Vagina (tissue), 2 donors: ENCODE measurements around the gene PRODH2. TPM values are rescaled to one million over a fixed set of nuclear protein-coding genes. Genes with fewer than 3 reads are reported as not detected.

ENCODE experiments used
- DNase-seq, 2 donors: peaks; one replicate each; pipeline ENCODE4 v3.0.0-alpha.2; 2017; ENCODE audit errors: extremely low spot score in 2 of 2
- H3K27ac ChIP-seq: fragments of 200-600 bp; sonication (generic); one replicate; pipeline ENCODE4 v1.5.1; 2019
- H3K27me3 ChIP-seq: fragments of 200-600 bp; sonication (generic); one replicate; pipeline ENCODE4 v1.5.1; 2019
- H3K36me3 ChIP-seq, 2 donors: fragments of 200-600 bp; sonication (generic); one replicate each; pipeline ENCODE4 v1.5.1; 2017 to 2019
- H3K4me1 ChIP-seq: fragments of 200-600 bp; sonication (generic); one replicate; pipeline ENCODE4 v1.5.1; 2019
- H3K4me3 ChIP-seq, 2 donors: fragments of 200-600 bp; sonication (generic); 1 replicate in 1 of 2; 2 replicates in 1 of 2; pipeline ENCODE4 v1.5.1; 2016 to 2019
- H3K9me3 ChIP-seq: fragments of 200-600 bp; sonication (generic); one replicate; pipeline ENCODE4 v1.5.1; 2019
- CTCF ChIP-seq, 3 experiments: fragments of 450-650 bp in 2 of 3; fragments of 200-600 bp in 1 of 3; sonication (generic) in 1 of 3; IDR thresholded peaks; one replicate each; pipeline ENCODE4 v1.5.1; 2017 to 2019; ENCODE audit warnings: antibody characterized with exemption in 3 of 3, mild to moderate bottlenecking in 2 of 3, moderate library complexity in 2 of 3
- POLR2A ChIP-seq, 2 donors: fragments of 450-650 bp; IDR thresholded peaks; one replicate each; pipeline ENCODE4 v1.6.1; 2017; ENCODE audit warnings: antibody characterized with exemption in 2 of 2, mild to moderate bottlenecking in 2 of 2, moderate library complexity in 2 of 2
- POLR2AphosphoS5 ChIP-seq, 2 donors: sonication (generic); formaldehyde crosslinking; IDR thresholded peaks; one replicate each; pipeline ENCODE4 v1.9.0; 2017; ENCODE audit warnings: antibody characterized with exemption in 2 of 2, mild to moderate bottlenecking in 2 of 2, low read depth in 1 of 2; ENCODE audit not compliant: insufficient read depth in 1 of 2
- intact Hi-C: fragments of 100-400 bp; cut with DNase I; formaldehyde crosslinking; loops from one replicate; pipeline ENCODE4 v1.15.1; 2023
- total RNA-seq: library from RNA; depleted of rRNA; stranded (reverse); fragments of >200 nt; gene quantifications from one replicate; pipeline ENCODE4 v1.2.3, GENCODE V29; 2016

Gene PRODH2
- total RNA-seq: not detected

DNA sequence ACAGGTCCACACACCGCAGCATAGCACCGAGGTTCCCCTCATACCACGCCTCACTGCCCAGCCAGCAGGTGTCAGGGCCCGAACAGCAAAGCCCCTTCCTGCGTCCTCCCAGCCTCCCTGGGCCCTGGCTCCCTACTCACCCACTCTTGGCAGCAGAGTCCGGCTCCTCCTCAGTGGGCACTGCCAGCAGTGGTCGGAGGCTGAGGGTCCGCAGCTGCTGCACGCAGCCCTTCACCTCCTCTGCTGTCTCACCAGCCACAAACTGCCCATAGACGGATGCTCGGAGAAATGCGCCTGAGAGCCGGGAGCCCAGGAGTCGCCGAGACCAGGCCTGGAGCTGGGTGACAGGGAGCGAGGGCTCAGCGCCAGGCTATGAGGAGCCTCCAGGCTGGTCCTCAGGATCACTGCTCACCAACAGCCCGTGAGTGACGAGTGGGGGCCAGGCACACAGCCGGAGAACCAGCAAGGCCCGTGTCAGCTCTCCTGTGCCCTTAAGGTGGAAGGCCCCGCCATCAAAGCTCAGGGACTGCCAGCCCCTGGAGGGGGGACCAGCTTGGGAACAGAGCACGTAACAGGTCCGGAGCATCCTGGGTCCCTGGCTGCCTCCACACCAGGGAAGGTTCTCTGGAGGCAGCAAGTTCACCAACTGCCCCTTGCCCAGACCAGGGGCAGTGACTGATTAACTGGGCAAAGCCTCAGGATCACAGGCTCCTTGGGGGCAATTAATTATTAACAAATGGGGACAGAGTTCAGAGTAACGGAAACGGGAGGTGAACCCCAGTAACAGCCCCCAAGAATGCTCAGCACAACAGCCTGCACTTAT, at the start of gene PRODH2:
TSS of gene PRODH2 (minus strand) at position 626 of the 823 bp plus-strand sequence. CDS start at position 586, 40 bp downstream.
- no peak for DNase-seq
- Histone ChIP-seq H3K27ac (no peak within 1 kb of the TSS), H3K4me3 (no peak within 1 kb of the TSS), H3K27me3 (no peaks in the 10 kb centered on the region), H3K9me3 (no peaks in the 10 kb centered on the region), H3K4me1 (no peaks in the 10 kb centered on the region), H3K36me3 (no peaks in the 10 kb centered on the region)
- intact Hi-C loops: no loop called here
- TF ChIP-seq POLR2AphosphoS5 (IDR thresholded peaks at IDR 0.05; ENCODE audit: insufficient read depth in 1 of 2, low read depth in 1 of 2) (no peak), CTCF (IDR thresholded peaks at IDR 0.05) (no peak), POLR2A (IDR thresholded peaks at IDR 0.05) (no peak)

DNA sequence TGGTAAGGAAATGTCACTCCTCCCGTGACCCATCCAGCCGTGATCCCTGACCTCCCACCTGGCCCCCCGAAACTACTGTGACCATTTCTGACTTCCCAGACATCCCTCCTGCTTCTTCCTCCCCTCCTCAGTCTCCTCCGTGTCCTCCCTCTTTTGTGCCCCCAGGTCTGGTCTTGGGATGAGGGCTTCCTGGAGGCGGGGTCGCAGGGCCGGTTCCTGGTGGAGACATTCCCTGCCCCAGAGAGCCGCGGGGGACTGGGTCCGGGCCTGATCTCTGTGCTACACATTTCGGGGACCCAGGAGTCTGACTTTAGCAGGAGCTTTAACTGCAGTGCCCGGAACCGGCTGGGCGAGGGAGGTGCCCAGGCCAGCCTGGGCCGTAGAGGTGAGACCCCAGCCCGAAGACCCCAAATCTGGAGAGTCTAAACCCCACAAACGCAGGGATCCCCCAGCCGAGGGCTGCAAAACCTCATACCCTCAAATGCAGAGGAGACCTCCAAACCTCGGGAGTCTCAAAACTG, 49.1 kb upstream of the PRODH2 start:
- Histone ChIP-seq H3K27ac (no peak overlapping the region), H3K4me3 (no peak overlapping the region), H3K27me3 (peaks cover 3% of the 10 kb centered on the region), H3K9me3 (no peaks in the 10 kb centered on the region), H3K4me1 (peaks cover 6% of the 10 kb centered on the region), H3K36me3 (no peaks in the 10 kb centered on the region)
- intact Hi-C loops: no loop called here
- no peak for DNase-seq
- TF ChIP-seq CTCF (IDR thresholded peaks at IDR 0.05) (no peak), POLR2AphosphoS5 (IDR thresholded peaks at IDR 0.05; ENCODE audit: insufficient read depth in 1 of 2, low read depth in 1 of 2) (no peak), POLR2A (IDR thresholded peaks at IDR 0.05) (no peak)

GRCh38 chr19:35860818-35861639, 48.4 kb upstream of the PRODH2 start:
- no peak overlapping the region for H3K27ac ChIP-seq
- H3K27me3 ChIP-seq: peaks cover 9% of the 10 kb centered on the region
- no peak for DNase-seq
- H3K4me1 ChIP-seq: peaks cover 13% of the 10 kb centered on the region
- H3K36me3 ChIP-seq: no peaks in the 10 kb centered on the region
- H3K4me3 ChIP-seq: no peak overlapping the region
- intact Hi-C loops: no loop called here
- no peaks in the 10 kb centered on the region for H3K9me3 ChIP-seq
- TF ChIP-seq POLR2AphosphoS5 (IDR thresholded peaks at IDR 0.05; ENCODE audit: insufficient read depth in 1 of 2, low read depth in 1 of 2): no peak
- no peak for TF ChIP-seq POLR2A (IDR thresholded peaks at IDR 0.05)
- TF ChIP-seq CTCF (IDR thresholded peaks at IDR 0.05): no peak

GRCh38 chr19:35860436-35860817, 47.8 kb upstream of the PRODH2 start:
- peaks cover 10% of the 10 kb centered on the region for H3K27me3 ChIP-seq
- no peaks in the 10 kb centered on the region for H3K36me3 ChIP-seq
- peaks cover 15% of the 10 kb centered on the region for H3K4me1 ChIP-seq
- no peak for DNase-seq
- intact Hi-C loops: no loop called here
- no peak overlapping the region for H3K27ac ChIP-seq
- TF ChIP-seq POLR2A (IDR thresholded peaks at IDR 0.05) (no peak), CTCF (IDR thresholded peaks at IDR 0.05) (no peak), POLR2AphosphoS5 (IDR thresholded peaks at IDR 0.05; ENCODE audit: insufficient read depth in 1 of 2, low read depth in 1 of 2) (no peak)
- H3K4me3 ChIP-seq: no peak overlapping the region
- no peaks in the 10 kb centered on the region for H3K9me3 ChIP-seq
